Measurements from ENCODE around the gene CCDC190. TPM values are rescaled to one million over a fixed set of nuclear protein-coding genes. Genes with fewer than 3 reads are reported as not detected.

Gene CCDC190
- total and polyA plus RNA-seq, 2 of the 13 experiments (the other 11 are each of a cell fraction or from before 2014, with no cell fraction given) = not detected

DNA sequence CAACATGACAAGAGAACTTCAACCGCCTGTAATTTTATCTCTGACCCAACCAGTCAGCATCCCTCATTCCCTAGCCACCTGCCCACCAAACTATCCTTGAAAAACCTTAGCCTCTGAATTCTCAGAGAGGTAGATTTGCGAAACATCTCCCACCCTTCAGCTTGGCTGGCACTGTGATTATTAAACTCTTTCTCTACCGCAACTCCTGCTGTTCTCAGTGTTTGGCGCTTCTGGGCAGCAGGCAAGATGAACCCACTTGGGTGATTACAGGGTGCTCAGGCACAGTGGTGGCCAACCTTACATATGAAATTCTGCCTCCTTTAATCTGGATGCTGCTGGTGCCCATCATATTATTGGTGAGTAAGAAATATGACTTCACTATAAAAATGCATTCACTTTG lies 22.1 kb downstream of the CCDC190 start (continued):
- TF ChIP-seq, protein P1, sequence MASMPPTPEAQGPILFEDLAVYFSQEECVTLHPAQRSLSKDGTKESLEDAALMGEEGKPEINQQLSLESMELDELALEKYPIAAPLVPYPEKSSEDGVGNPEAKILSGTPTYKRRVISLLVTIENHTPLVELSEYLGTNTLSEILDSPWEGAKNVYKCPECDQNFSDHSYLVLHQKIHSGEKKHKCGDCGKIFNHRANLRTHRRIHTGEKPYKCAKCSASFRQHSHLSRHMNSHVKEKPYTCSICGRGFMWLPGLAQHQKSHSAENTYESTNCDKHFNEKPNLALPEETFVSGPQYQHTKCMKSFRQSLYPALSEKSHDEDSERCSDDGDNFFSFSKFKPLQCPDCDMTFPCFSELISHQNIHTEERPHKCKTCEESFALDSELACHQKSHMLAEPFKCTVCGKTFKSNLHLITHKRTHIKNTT (CRISPR knock-in tag; IDR thresholded peaks at IDR 0.05) = no peak
- TF ChIP-seq, protein P2, sequence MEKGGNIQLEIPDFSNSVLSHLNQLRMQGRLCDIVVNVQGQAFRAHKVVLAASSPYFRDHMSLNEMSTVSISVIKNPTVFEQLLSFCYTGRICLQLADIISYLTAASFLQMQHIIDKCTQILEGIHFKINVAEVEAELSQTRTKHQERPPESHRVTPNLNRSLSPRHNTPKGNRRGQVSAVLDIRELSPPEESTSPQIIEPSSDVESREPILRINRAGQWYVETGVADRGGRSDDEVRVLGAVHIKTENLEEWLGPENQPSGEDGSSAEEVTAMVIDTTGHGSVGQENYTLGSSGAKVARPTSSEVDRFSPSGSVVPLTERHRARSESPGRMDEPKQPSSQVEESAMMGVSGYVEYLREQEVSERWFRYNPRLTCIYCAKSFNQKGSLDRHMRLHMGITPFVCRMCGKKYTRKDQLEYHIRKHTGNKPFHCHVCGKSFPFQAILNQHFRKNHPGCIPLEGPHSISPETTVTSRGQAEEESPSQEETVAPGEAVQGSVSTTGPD (CRISPR knock-in tag; IDR thresholded peaks at IDR 0.05) = no peak
- no peak for TF ChIP-seq GPN1 (CRISPR knock-in tag; IDR thresholded peaks at IDR 0.05; ENCODE audit: borderline replicate concordance)
- no peak for TF ChIP-seq SAP130 (CRISPR knock-in tag; IDR thresholded peaks at IDR 0.05; ENCODE audit: low read depth)

DNA sequence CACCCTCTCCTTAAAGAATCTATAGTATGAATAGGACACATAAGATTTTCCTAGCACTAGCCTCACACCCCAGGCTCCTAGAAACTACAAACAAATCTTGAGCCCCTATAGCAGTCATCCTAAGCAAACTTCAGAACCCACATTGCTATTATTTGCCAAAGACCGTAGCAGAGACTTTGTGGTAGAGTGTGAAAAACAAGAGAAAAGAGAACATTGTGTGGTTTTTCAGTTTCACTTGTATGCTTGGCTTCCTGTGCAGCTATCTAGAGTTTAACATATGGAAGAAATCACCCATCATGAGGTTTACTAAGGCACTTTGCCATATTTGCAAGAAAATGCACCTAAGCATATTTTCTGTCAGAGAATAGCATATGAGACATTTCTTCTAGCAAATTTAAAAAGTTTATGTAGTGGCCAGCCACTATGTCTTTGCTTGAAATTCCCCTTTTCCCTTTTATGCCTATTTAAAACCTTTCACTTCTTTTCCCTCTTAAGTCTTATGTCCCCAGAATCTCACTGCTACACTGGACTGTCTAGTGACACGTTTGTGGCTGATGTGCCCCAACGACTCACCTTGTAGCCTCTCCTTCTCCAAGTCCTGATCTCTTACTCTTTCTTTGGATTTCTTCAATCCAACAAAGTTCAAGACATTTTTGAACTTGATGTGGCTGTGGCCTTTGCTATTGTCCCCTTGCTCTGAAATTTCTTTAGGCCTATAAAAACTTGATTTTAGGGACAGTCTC lies 25.6 kb downstream of the CCDC190 start:
- Histone ChIP-seq H3K4me1 (ENCODE audit: insufficient read depth, low read length) (no peaks in the 10 kb centered on the region), H3K36me3 (replicated peaks in 1 of 2; ENCODE audit: control insufficient read depth in 1 of 2, insufficient read depth in 2 of 2, low read length in 2 of 2) (no peaks in the 10 kb centered on the region), H4K20me1 (ENCODE audit: insufficient read depth, low read length) (no peaks in the 10 kb centered on the region), H3K79me2 (ENCODE audit: insufficient read depth, low read length) (no peaks in the 10 kb centered on the region), H2AFZ (ENCODE audit: low read length) (no peak overlapping the region), H3K9ac (ENCODE audit: insufficient read depth, low read depth, low read length) (no peak overlapping the region), H3K27ac (ENCODE audit: extremely low read length, insufficient read depth, low read length) (no peak overlapping the region), H3K9me3 (ENCODE audit: low read length) (peaks cover 19% of the 10 kb centered on the region), H3K4me2 (ENCODE audit: low read depth, low read length) (no peak overlapping the region), H3K27me3 (ENCODE audit: control insufficient read depth in 1 of 2, insufficient read depth in 2 of 2, low read length in 2 of 2) (no peaks in the 10 kb centered on the region; a peak in 1 of 5 replicates), H3K4me3 (replicated peaks in 1 of 3; ENCODE audit: insufficient read depth in 1 of 3, low read depth in 2 of 3, low read length in 3 of 3) (no peak overlapping the region)
- no peak for FAIRE-seq
- in situ Hi-C loops (cut with HindIII; ENCODE audit: extremely low pct_ligation_motif_present, low pct_unique_long_range_greater_than_20kb) (no loop called here), intact Hi-C loops (cut with micrococcal nuclease; ENCODE audit: unreplicated experiment) (no loop called here)
- BruUV-seq (replicated peaks) = no TSS peak
- ChIA-PET POLR2A (no interaction called here), CTCF (ENCODE audit: low intra/inter-chr PET ratio, low total read pairs) (no interaction called here)
- TF ChIP-seq HMGA1 (CRISPR knock-in tag; conservative IDR thresholded peaks at IDR 0.05) (no peak), ATF7 (IDR thresholded peaks at IDR 0.05) (no peak), ATF7 (CRISPR knock-in tag; IDR thresholded peaks at IDR 0.05) (no peak), TAF15 (IDR thresholded peaks at IDR 0.05; ENCODE audit: low read depth, low read length, poor library complexity, severe bottlenecking) (no peak), NFIC (IDR thresholded peaks at IDR 0.05; ENCODE audit: low read length) (no peak), ZSCAN29 (CRISPR knock-in tag; conservative IDR thresholded peaks at IDR 0.05) (no peak), WIZ (CRISPR knock-in tag; IDR thresholded peaks at IDR 0.05) (no peak), ZNF782 (CRISPR knock-in tag; IDR thresholded peaks at IDR 0.05; ENCODE audit: borderline replicate concordance) (no peak), ZNF672 (CRISPR knock-in tag; IDR thresholded peaks at IDR 0.05) (no peak), ZNF335 (CRISPR knock-in tag; IDR thresholded peaks at IDR 0.05) (no peak), SMARCE1 (IDR thresholded peaks at IDR 0.05; ENCODE audit: borderline replicate concordance) (no peak), RARA (CRISPR knock-in tag; IDR thresholded peaks at IDR 0.05) (no peak)
- TF ChIP-seq, protein P3, sequence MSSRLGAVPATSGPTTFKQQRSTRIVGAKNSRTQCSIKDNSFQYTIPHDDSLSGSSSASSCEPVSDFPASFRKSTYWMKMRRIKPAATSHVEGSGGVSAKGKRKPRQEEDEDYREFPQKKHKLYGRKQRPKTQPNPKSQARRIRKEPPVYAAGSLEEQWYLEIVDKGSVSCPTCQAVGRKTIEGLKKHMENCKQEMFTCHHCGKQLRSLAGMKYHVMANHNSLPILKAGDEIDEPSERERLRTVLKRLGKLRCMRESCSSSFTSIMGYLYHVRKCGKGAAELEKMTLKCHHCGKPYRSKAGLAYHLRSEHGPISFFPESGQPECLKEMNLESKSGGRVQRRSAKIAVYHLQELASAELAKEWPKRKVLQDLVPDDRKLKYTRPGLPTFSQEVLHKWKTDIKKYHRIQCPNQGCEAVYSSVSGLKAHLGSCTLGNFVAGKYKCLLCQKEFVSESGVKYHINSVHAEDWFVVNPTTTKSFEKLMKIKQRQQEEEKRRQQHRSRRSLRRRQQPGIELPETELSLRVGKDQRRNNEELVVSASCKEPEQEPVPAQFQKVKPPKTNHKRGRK (CRISPR knock-in tag; IDR thresholded peaks at IDR 0.05) = no peak
- TF ChIP-seq, protein P4, sequence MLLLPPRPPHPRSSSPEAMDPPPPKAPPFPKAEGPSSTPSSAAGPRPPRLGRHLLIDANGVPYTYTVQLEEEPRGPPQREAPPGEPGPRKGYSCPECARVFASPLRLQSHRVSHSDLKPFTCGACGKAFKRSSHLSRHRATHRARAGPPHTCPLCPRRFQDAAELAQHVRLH (CRISPR knock-in tag; IDR thresholded peaks at IDR 0.05; ENCODE audit: borderline replicate concordance, low read depth) = no peak
- 3% methylated on average over 3 of the region's 3 CpGs for WGBS (ENCODE audit: low lambda C conversion rate)
- no peak for ATAC-seq
- no peak for DNase-seq (ENCODE audit: low spot score)
